Prostate gland (tissue), 2 donors: Measurements from ENCODE around the gene TSHZ2. TPM values are rescaled to one million over a fixed set of nuclear protein-coding genes. Genes with fewer than 3 reads are reported as not detected.

Source experiments
- DNase-seq: peaks from one replicate; pipeline ENCODE4 v3.0.0-alpha.2; 2019; ENCODE audit warnings: low spot score
- H3K27ac ChIP-seq, 2 donors: fragments of 200-600 bp; sonication (generic); 2 replicates each; pipeline ENCODE4 v1.5.1; 2017 to 2019
- H3K27me3 ChIP-seq: fragments of 200-600 bp; sonication (generic); replicated peaks from 2 replicates; pipeline ENCODE4 v1.5.1; 2019; ENCODE audit not compliant: insufficient read depth
- H3K36me3 ChIP-seq, 2 donors: fragments of 200-600 bp; sonication (generic); 1 replicate in 1 of 2; 2 replicates in 1 of 2; pipeline versions ENCODE4 v1.5.1 to v1.8.1; 2017 to 2019
- H3K4me1 ChIP-seq: fragments of 200-600 bp; sonication (generic); replicated peaks from 2 replicates; pipeline ENCODE4 v1.5.1; 2019
- H3K4me3 ChIP-seq, 2 donors: fragments of 200-600 bp; sonication (generic); 2 replicates each; pipeline ENCODE4 v1.5.1; 2017 to 2019
- H3K9me3 ChIP-seq: fragments of 200-600 bp; sonication (generic); 2 replicates; pipeline ENCODE4 v1.5.1; 2017
- CTCF ChIP-seq, 4 experiments: fragments of 200-600 bp in 2 of 4; fragments of 450-650 bp in 2 of 4; sonication (generic) in 2 of 4; IDR thresholded peaks; 1 replicate in 3 of 4; 2 replicates in 1 of 4; pipeline ENCODE4 v1.5.1; 2016 to 2019; ENCODE audit warnings: antibody characterized with exemption in 4 of 4, mild to moderate bottlenecking in 2 of 4, moderate library complexity in 2 of 4
- POLR2A ChIP-seq: fragments of 450-650 bp; IDR thresholded peaks from one replicate; pipeline ENCODE4 v1.6.1; 2016; ENCODE audit warnings: antibody characterized with exemption, mild to moderate bottlenecking
- POLR2AphosphoS5 ChIP-seq: sonication (generic); formaldehyde crosslinking; IDR thresholded peaks from one replicate; pipeline ENCODE4 v1.6.1; 2017; ENCODE audit warnings: antibody characterized with exemption
- WGBS: methylation state at CpG from one replicate; pipeline ENCODE4 v1.1.5; 2018; 5-methylcytosine and 5-hydroxymethylcytosine counted together
- intact Hi-C: fragments of 100-400 bp; cut with DNase I; formaldehyde crosslinking; loops from one replicate; pipeline ENCODE4 v1.14.2; 2022
- total RNA-seq, 2 donors: library from RNA; depleted of rRNA; stranded (reverse); fragments of >200 nt; gene quantifications; one replicate each; pipeline ENCODE4 v1.1.0, GENCODE V29; 2016

TSHZ2 gene
- total RNA-seq, 2 donors from 2014 or later = 9.8 to 35.1 TPM

- Histone ChIP-seq H3K9me3 (no peaks in the 10 kb centered on the region), H3K27ac (no peak overlapping the region), H3K4me1 (no peaks in the 10 kb centered on the region), H3K27me3 (no peaks in the 10 kb centered on the region), H3K36me3 (no peaks in the 10 kb centered on the region), H3K4me3 (no peak overlapping the region)
- intact Hi-C loops = no loop called here
- 55% methylated on average over 8 of the region's 8 CpGs for WGBS
- TF ChIP-seq CTCF (IDR thresholded peaks at IDR 0.05) = no peak
- TF ChIP-seq POLR2A = no peak
- TF ChIP-seq POLR2AphosphoS5 = no peak
- no peak for DNase-seq
Observed at GRCh38 chr20:53306192-53306805, 334.1 kb downstream of the TSHZ2 start.

GRCh38 chr20:53307964-53308597, 335.9 kb downstream of the TSHZ2 start:
- DNase-seq = no peak
- 89% methylated on average over 16 of the region's 16 CpGs for WGBS
- Histone ChIP-seq H3K9me3 (no peaks in the 10 kb centered on the region), H3K27me3 (no peaks in the 10 kb centered on the region), H3K36me3 (no peaks in the 10 kb centered on the region), H3K4me3 (no peak overlapping the region), H3K4me1 (no peaks in the 10 kb centered on the region), H3K27ac (no peak overlapping the region)
- intact Hi-C loops = no loop called here
- TF ChIP-seq POLR2A = no peak

GRCh38 chr20:53309515-53309914, 337.4 kb downstream of the TSHZ2 start:
- H3K4me1 ChIP-seq = no peaks in the 10 kb centered on the region
- WGBS = 90% methylated on average over 2 of the region's 2 CpGs
- no peak overlapping the region for H3K4me3 ChIP-seq
- H3K27me3 ChIP-seq = no peaks in the 10 kb centered on the region
- intact Hi-C loops = no loop called here
- H3K36me3 ChIP-seq = no peaks in the 10 kb centered on the region
- no peak for DNase-seq
- no peak overlapping the region for H3K27ac ChIP-seq
- H3K9me3 ChIP-seq = no peaks in the 10 kb centered on the region
- TF ChIP-seq POLR2AphosphoS5 = no peak
- no peak for TF ChIP-seq POLR2A
- no peak for TF ChIP-seq CTCF (IDR thresholded peaks at IDR 0.05)

- H3K4me1 ChIP-seq = no peaks in the 10 kb centered on the region
- H3K27ac ChIP-seq = no peak overlapping the region
- no peaks in the 10 kb centered on the region for H3K27me3 ChIP-seq
- 31% methylated on average over 2 of the region's 2 CpGs for WGBS
- DNase-seq = no peak
- H3K9me3 ChIP-seq = no peaks in the 10 kb centered on the region
- no peak overlapping the region for H3K4me3 ChIP-seq
- TF ChIP-seq POLR2A (no peak), POLR2AphosphoS5 (no peak), CTCF (IDR thresholded peaks at IDR 0.05) (no peak)
- H3K36me3 ChIP-seq = no peaks in the 10 kb centered on the region
- intact Hi-C loops = no loop called here
Observed at GRCh38 chr20:53312957-53313356, 340.8 kb downstream of the TSHZ2 start.

GRCh38 chr20:53316206-53316937, 344.2 kb downstream of the TSHZ2 start:
- H3K4me1 ChIP-seq = no peaks in the 10 kb centered on the region
- TF ChIP-seq CTCF (IDR thresholded peaks at IDR 0.05) (no peak), POLR2A (no peak), POLR2AphosphoS5 (no peak)
- no peak overlapping the region for H3K4me3 ChIP-seq
- intact Hi-C loops = no loop called here
- H3K27ac ChIP-seq = no peak overlapping the region
- no peaks in the 10 kb centered on the region for H3K36me3 ChIP-seq
- no peaks in the 10 kb centered on the region for H3K9me3 ChIP-seq
- WGBS = 80% methylated on average over 5 of the region's 5 CpGs
- DNase-seq = no peak
- no peaks in the 10 kb centered on the region for H3K27me3 ChIP-seq
